Astrocyte (in vitro differentiated cells and primary cell): ENCODE measurements around the gene LIME1. TPM values are rescaled to one million over a fixed set of nuclear protein-coding genes. Genes with fewer than 3 reads are reported as not detected.
"Not testable (repeated sequence)": the region's sequence is repeated elsewhere in the genome, so short reads cannot be mapped to it uniquely, and the experiment has no call there.

Experiments used
- DNase-seq: peaks from one replicate; pipeline ENCODE4 v3.0.0-alpha.2; 2010; ENCODE audit warnings: low read depth
- FAIRE-seq: peaks from 2 replicates; lab custom pipeline; 2011; peaks lifted over from hg19 to GRCh38; lab: Jason Lieb, UNC
- H2AFZ ChIP-seq: 2 replicates; pipeline ENCODE4 v1.6.0; 2012; ENCODE audit warnings: low read depth, low read length, inconsistent platforms
- H3K27ac ChIP-seq: 2 replicates; pipeline ENCODE4 v1.5.1; 2011; ENCODE audit warnings: low read depth, low read length, inconsistent platforms
- H3K27me3 ChIP-seq: 2 replicates; pipeline ENCODE4 v1.6.0; 2011; ENCODE audit warnings: low read length, inconsistent platforms; ENCODE audit not compliant: insufficient read depth
- H3K36me3 ChIP-seq: 2 replicates; pipeline ENCODE4 v1.5.1; 2011; ENCODE audit warnings: low read length, inconsistent platforms; ENCODE audit not compliant: insufficient read depth
- H3K4me1 ChIP-seq: 2 replicates; pipeline ENCODE4 v1.5.1; 2011; ENCODE audit warnings: low read length, inconsistent platforms; ENCODE audit not compliant: insufficient read depth
- H3K4me2 ChIP-seq: 2 replicates; pipeline ENCODE4 v1.6.0; 2012; ENCODE audit warnings: low read length, inconsistent platforms
- H3K4me3 ChIP-seq: 2 replicates; pipeline ENCODE4 v1.5.1; 2011; ENCODE audit warnings: low read depth, mild to moderate bottlenecking, low read length, inconsistent platforms; ENCODE audit not compliant: insufficient read depth
- H3K79me2 ChIP-seq: 2 replicates; pipeline ENCODE4 v1.6.0; 2012; ENCODE audit warnings: mild to moderate bottlenecking, low read length, inconsistent platforms; ENCODE audit not compliant: insufficient read depth
- H3K9ac ChIP-seq: 2 replicates; pipeline ENCODE4 v1.6.0; 2012; ENCODE audit warnings: mild to moderate bottlenecking, low read length, inconsistent platforms
- H3K9me3 ChIP-seq: 2 replicates; pipeline ENCODE4 v1.5.1; 2012; ENCODE audit warnings: low read depth, mild to moderate bottlenecking, low read length, inconsistent platforms; ENCODE audit not compliant: insufficient read depth
- H4K20me1 ChIP-seq: 2 replicates; pipeline ENCODE4 v1.6.0; 2012; ENCODE audit warnings: low read length, inconsistent platforms; ENCODE audit not compliant: insufficient read depth
- H3K27ac Mint-ChIP-seq: one replicate; pipeline ENCODE4 v1.8.0; 2021; ENCODE audit warnings: mild to moderate bottlenecking, mixed read lengths; ENCODE audit not compliant: unreplicated experiment
- H3K27me3 Mint-ChIP-seq: one replicate; pipeline ENCODE4 v1.8.0; 2021; ENCODE audit warnings: low read depth, mixed read lengths; ENCODE audit not compliant: unreplicated experiment
- H3K36me3 Mint-ChIP-seq: one replicate; pipeline ENCODE4 v1.8.0; 2021; ENCODE audit warnings: low read depth, mixed read lengths; ENCODE audit not compliant: unreplicated experiment
- H3K4me1 Mint-ChIP-seq: one replicate; pipeline ENCODE4 v1.8.0; 2021; ENCODE audit warnings: low read depth, mixed read lengths; ENCODE audit not compliant: unreplicated experiment
- H3K4me3 Mint-ChIP-seq: one replicate; pipeline ENCODE4 v1.8.0; 2021; ENCODE audit warnings: mild to moderate bottlenecking, moderate library complexity, mixed read lengths; ENCODE audit not compliant: unreplicated experiment
- H3K9me3 Mint-ChIP-seq: one replicate; pipeline ENCODE4 v1.8.0; 2021; ENCODE audit warnings: mild to moderate bottlenecking, mixed read lengths; ENCODE audit not compliant: unreplicated experiment
- CTCF ChIP-seq: IDR thresholded peaks from 2 replicates; pipeline ENCODE4 v1.5.1; 2011; ENCODE audit warnings: low read depth, mild to moderate bottlenecking, inconsistent platforms, low read length, moderate library complexity; ENCODE audit not compliant: insufficient read depth
- EZH2 ChIP-seq: IDR thresholded peaks from 2 replicates; pipeline ENCODE4 v1.6.1; 2012; ENCODE audit warnings: mild to moderate bottlenecking, low read length, inconsistent platforms; ENCODE audit not compliant: insufficient read depth
- total RNA-seq: library from RNA; stranded (reverse); gene quantifications from 2 replicates; pipeline ENCODE4 v1.2.1, GENCODE V29; 2021

The LIME1 gene
- total RNA-seq, 1 donor from 2014 or later, result 7.6 TPM

GRCh38 chr20:63714858-63715257 is 21.6 kb upstream of the LIME1 start:
- H3K36me3 ChIP-seq, result peaks cover 17% of the 10 kb centered on the region

GRCh38 chr20:63718996-63719395 is 17.5 kb upstream of the LIME1 start:
- H2AFZ ChIP-seq, result no peak overlapping the region
- H4K20me1 ChIP-seq, result peaks cover 36% of the 10 kb centered on the region
- H3K27ac ChIP-seq, result no peak overlapping the region
- Mint-ChIP-seq H3K4me1 (no peaks in the 10 kb centered on the region), H3K27ac (no peak overlapping the region), H3K4me3 (no peak overlapping the region), H3K9me3 (peaks cover 6% of the 10 kb centered on the region), H3K27me3 (no peaks in the 10 kb centered on the region), H3K36me3 (peaks cover 16% of the 10 kb centered on the region)
- peaks cover 4% of the 10 kb centered on the region for H3K9me3 ChIP-seq
- H3K4me3 ChIP-seq, result no peak overlapping the region
- H3K27me3 ChIP-seq, result no peaks in the 10 kb centered on the region
- H3K9ac ChIP-seq, result no peak overlapping the region
- no peak overlapping the region for H3K4me2 ChIP-seq
- no peaks in the 10 kb centered on the region for H3K4me1 ChIP-seq
- no peak for TF ChIP-seq CTCF
- TF ChIP-seq EZH2, result no peak
- FAIRE-seq (no peak), DNase-seq (no peak)
- peaks cover 72% of the 10 kb centered on the region for H3K79me2 ChIP-seq
- peaks cover 6% of the 10 kb centered on the region for H3K36me3 ChIP-seq

More at GRCh38 chr20:63714858-63715257, 21.6 kb upstream of the LIME1 start:
- H4K20me1 ChIP-seq, result peaks cover 48% of the 10 kb centered on the region
- no peak for TF ChIP-seq EZH2
- no peak for TF ChIP-seq CTCF
- Mint-ChIP-seq H3K4me1 (peaks cover 3% of the 10 kb centered on the region), H3K36me3 (peaks cover 26% of the 10 kb centered on the region), H3K4me3 (no peak overlapping the region), H3K9me3 (peaks cover 13% of the 10 kb centered on the region), H3K27me3 (no peaks in the 10 kb centered on the region), H3K27ac (no peak overlapping the region)
- no peaks in the 10 kb centered on the region for H3K27me3 ChIP-seq
- H3K4me2 ChIP-seq, result no peak overlapping the region
- H3K4me1 ChIP-seq, result no peaks in the 10 kb centered on the region
- peaks cover 94% of the 10 kb centered on the region for H3K79me2 ChIP-seq
- H3K9me3 ChIP-seq, result peaks cover 4% of the 10 kb centered on the region
- no peak overlapping the region for H3K4me3 ChIP-seq
- no peak overlapping the region for H3K9ac ChIP-seq
- no peak overlapping the region for H2AFZ ChIP-seq
- DNase-seq, result no peak
- H3K27ac ChIP-seq, result no peak overlapping the region
- FAIRE-seq, result no peak

- not testable (repeated sequence) for H3K9me3 Mint-ChIP-seq, H3K36me3 ChIP-seq
Observed at GRCh38 chr20:63722967-63723622, 13.4 kb upstream of the LIME1 start.

GRCh38 chr20:63730189-63730733 is 6.2 kb upstream of the LIME1 start:
- H3K4me3 Mint-ChIP-seq, H3K9ac ChIP-seq, H3K27ac ChIP-seq, H3K27ac Mint-ChIP-seq, H3K9me3 ChIP-seq, DNase-seq, H3K4me2 ChIP-seq, H3K27me3 Mint-ChIP-seq, FAIRE-seq, H3K36me3 ChIP-seq, H3K4me1 ChIP-seq, H3K27me3 ChIP-seq, H3K9me3 Mint-ChIP-seq, H3K4me3 ChIP-seq, H2AFZ ChIP-seq: not testable (repeated sequence)
- Histone ChIP-seq H3K79me2 (peaks cover 68% of the 10 kb centered on the region), H4K20me1 (peaks cover 58% of the 10 kb centered on the region)
- Mint-ChIP-seq H3K4me1 (peaks cover 10% of the 10 kb centered on the region), H3K36me3 (peaks cover 18% of the 10 kb centered on the region)

More at GRCh38 chr20:63722967-63723622, 13.4 kb upstream of the LIME1 start:
- Histone ChIP-seq H4K20me1 (peaks cover 28% of the 10 kb centered on the region), H3K79me2 (peaks cover 56% of the 10 kb centered on the region)
- not testable (repeated sequence) for H3K4me3 Mint-ChIP-seq, H3K4me3 ChIP-seq, H3K27ac Mint-ChIP-seq, H3K27me3 Mint-ChIP-seq, H3K4me1 Mint-ChIP-seq, H3K9ac ChIP-seq, FAIRE-seq, H3K27ac ChIP-seq, DNase-seq, H3K4me1 ChIP-seq, H2AFZ ChIP-seq, H3K27me3 ChIP-seq, H3K9me3 ChIP-seq, H3K4me2 ChIP-seq
- peaks cover 12% of the 10 kb centered on the region for H3K36me3 Mint-ChIP-seq
